NCI-H1417 (cell line): ENCODE data around the gene NUB1.
"Not testable (repeated sequence)": the region's sequence is repeated elsewhere in the genome, so short reads cannot be mapped to it uniquely, and the experiment has no call there.

Source experiments
- DNase-seq, 3 experiments: peaks; one replicate each; lab custom pipeline; 2025; lab: John Stamatoyannopoulos, UW

NUB1 gene

GRCh38 chr7:151341357-151342101 lies at the start of gene NUB1:
TSS of gene NUB1 (plus strand) at chr7:151341812. CDS start at chr7:151345350, 3,538 bp downstream.
- peak; percentile 95 to 96 (median 95) for DNase-seq

GRCh38 chr7:151292850-151293249 lies 48.8 kb upstream of the NUB1 start:
- DNase-seq, result no peak

GRCh38 chr7:151296202-151296992 lies 45.2 kb upstream of the NUB1 start:
- DNase-seq, result no peak

GRCh38 chr7:151298765-151299164 lies 42.8 kb upstream of the NUB1 start:
- DNase-seq, result no peak

- DNase-seq, result no peak
Measured at GRCh38 chr7:151299530-151299929, 42.1 kb upstream of the NUB1 start.

- no peak for DNase-seq
Measured at GRCh38 chr7:151299940-151300645, 41.5 kb upstream of the NUB1 start.

- DNase-seq, result no peak
Measured at GRCh38 chr7:151301471-151302462, 39.8 kb upstream of the NUB1 start.

GRCh38 chr7:151304251-151304650 lies 37.4 kb upstream of the NUB1 start:
- DNase-seq, result not testable (repeated sequence)

GRCh38 chr7:151304856-151305255 lies 36.8 kb upstream of the NUB1 start:
- DNase-seq, result peak; percentile 12 to 65 (median 39)

GRCh38 chr7:151306374-151306773 lies 35.2 kb upstream of the NUB1 start:
- no peak for DNase-seq

GRCh38 chr7:151306860-151307259 lies 34.8 kb upstream of the NUB1 start:
- no peak for DNase-seq

GRCh38 chr7:151307536-151307935 lies 34.1 kb upstream of the NUB1 start:
- DNase-seq, result no peak

GRCh38 chr7:151308256-151308655 lies 33.4 kb upstream of the NUB1 start:
- no peak for DNase-seq

- no peak for DNase-seq
Measured at GRCh38 chr7:151308791-151309190, 32.8 kb upstream of the NUB1 start.

- peak in 1 of 3 experiments; percentile 8 for DNase-seq
Measured at GRCh38 chr7:151309311-151309710, 32.3 kb upstream of the NUB1 start.

- peak in 2 of 3 experiments; percentile 17 to 28 for DNase-seq
Measured at GRCh38 chr7:151310578-151310977, 31.0 kb upstream of the NUB1 start.

- DNase-seq, result peak in 2 of 3 experiments; percentile 19 to 22
Measured at GRCh38 chr7:151311294-151311864, 30.2 kb upstream of the NUB1 start.

- DNase-seq, result no peak
Measured at GRCh38 chr7:151312356-151312755, 29.3 kb upstream of the NUB1 start.

- DNase-seq, result no peak
Measured at GRCh38 chr7:151312831-151313809, 28.5 kb upstream of the NUB1 start.

- DNase-seq, result no peak
Measured at GRCh38 chr7:151313857-151314256, 27.8 kb upstream of the NUB1 start.
